Cardiac fibroblast (primary cell): ENCODE results near the gene HIVEP3.

Source experiments
- DNase-seq, 2 donors: peaks; one replicate each; pipeline versions ENCODE4 v3.0.0 to v3.0.0-alpha.2; 2010; ENCODE audit warnings: low read depth in 2 of 2
- H3K4me3 ChIP-seq, 2 donors: replicated peaks in 1 of 2; 1 replicate in 1 of 2; 2 replicates in 1 of 2; pipeline ENCODE4 v1.5.1; 2011; ENCODE audit warnings: low read depth in 2 of 2, low read length in 2 of 2, mild to moderate bottlenecking in 2 of 2, moderate library complexity in 1 of 2
- TF ChIP-seq, protein P1 (sequence below): IDR thresholded peaks from one replicate; pipeline ENCODE4 v1.5.1; 2011; ENCODE audit warnings: low read depth, mild to moderate bottlenecking, low read length, inconsistent platforms

Gene HIVEP3

DNA sequence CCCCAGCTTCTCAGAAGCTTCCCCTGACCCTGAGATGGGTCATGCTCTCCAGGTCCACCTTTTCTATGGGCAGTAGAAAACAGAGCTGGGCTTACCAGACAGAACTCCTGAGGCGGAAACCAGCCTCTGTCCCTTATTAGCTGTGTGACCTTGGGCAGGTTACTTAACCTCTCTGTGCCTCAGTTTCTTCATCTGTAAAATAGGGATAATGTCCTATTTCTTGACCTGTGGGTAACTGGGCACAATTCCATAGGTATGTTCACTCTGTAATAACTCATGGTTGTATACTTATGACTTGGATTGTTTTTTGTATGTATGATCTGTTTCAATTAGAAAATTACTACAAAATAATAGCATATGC is 377.1 kb downstream of the HIVEP3 start:
- no peak for DNase-seq
- H3K4me3 ChIP-seq: no peak overlapping the region
- TF ChIP-seq, protein P1, sequence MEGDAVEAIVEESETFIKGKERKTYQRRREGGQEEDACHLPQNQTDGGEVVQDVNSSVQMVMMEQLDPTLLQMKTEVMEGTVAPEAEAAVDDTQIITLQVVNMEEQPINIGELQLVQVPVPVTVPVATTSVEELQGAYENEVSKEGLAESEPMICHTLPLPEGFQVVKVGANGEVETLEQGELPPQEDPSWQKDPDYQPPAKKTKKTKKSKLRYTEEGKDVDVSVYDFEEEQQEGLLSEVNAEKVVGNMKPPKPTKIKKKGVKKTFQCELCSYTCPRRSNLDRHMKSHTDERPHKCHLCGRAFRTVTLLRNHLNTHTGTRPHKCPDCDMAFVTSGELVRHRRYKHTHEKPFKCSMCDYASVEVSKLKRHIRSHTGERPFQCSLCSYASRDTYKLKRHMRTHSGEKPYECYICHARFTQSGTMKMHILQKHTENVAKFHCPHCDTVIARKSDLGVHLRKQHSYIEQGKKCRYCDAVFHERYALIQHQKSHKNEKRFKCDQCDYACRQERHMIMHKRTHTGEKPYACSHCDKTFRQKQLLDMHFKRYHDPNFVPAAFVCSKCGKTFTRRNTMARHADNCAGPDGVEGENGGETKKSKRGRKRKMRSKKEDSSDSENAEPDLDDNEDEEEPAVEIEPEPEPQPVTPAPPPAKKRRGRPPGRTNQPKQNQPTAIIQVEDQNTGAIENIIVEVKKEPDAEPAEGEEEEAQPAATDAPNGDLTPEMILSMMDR: no peak

DNA sequence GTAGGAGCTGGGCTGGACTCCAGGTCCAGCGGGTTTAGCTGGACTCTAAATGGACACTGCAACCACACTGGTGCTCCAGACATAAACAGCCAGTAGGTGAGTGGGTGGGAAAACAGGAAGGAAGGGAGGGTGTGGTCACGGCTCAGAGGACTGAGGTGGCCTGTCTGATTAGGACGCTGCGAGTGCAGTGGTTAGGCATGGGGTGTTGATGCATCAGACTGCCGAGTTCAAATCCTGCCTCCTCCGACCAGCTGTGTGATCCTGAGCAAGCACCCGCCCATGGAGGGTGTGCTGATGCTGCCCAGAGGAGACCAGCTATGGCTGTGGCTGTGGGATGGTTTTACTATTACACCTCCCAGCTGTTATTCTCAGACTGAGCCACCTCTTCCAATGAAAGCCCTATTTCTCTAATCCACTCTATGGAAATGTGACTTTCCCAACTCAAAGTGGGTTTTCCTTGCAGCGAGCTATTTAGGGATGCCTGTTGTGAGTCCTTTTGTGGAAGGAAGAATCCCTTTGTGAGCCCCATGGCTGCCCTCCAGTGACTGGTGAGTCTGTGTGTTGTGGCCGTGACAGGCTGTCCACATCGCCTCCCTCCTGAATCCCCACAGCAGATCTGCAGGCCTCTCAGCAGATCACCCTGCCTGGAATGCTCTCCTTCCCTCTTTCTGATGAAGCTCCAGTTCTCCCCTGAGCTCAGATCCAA is 377.7 kb downstream of the HIVEP3 start:
- no peak overlapping the region for H3K4me3 ChIP-seq
- DNase-seq: peak; percentile 16 to 59
- TF ChIP-seq, protein P1: no peak

DNA sequence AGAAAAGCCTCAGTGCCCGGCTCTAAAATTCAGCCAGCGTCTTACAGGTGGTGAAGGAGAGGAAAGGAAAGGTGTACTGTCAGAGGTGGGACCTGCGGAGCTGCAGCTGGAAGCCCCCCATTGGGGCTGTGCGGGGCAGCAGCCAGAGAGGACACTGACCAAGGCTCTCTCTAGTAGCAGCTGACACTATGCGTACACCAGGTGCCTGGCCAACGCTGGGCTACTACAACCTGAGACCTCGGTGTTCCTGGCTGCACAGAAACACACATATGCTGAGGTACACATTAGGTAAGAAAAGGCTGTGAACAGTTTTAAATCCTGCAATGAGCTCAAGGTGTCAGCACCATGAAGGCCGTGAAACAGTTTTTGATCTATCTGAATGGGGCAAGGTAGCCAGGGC is 378.7 kb downstream of the HIVEP3 start:
- TF ChIP-seq, protein P1: no peak
- DNase-seq: no peak
- H3K4me3 ChIP-seq: no peak overlapping the region

DNA sequence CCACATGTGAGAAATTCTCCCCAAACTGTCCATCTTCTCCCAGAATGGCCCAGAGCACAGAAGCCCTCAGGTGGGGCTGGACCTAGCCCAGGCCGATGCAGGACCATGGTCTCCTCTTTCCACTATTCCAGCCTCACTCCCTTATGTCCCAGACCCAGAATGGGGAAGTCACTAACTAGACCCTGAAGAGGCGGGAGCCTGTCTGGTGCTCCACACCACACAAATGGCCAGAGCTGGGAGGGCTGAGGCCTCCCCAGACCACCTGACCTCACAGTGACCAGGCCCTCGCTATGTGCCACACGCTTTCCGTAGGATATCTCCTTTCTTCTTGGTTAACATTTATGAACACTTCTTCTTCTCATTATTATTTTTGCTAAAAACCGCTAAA is 379.3 kb downstream of the HIVEP3 start:
- DNase-seq: no peak
- TF ChIP-seq, protein P1: no peak
- H3K4me3 ChIP-seq: no peak overlapping the region

DNA sequence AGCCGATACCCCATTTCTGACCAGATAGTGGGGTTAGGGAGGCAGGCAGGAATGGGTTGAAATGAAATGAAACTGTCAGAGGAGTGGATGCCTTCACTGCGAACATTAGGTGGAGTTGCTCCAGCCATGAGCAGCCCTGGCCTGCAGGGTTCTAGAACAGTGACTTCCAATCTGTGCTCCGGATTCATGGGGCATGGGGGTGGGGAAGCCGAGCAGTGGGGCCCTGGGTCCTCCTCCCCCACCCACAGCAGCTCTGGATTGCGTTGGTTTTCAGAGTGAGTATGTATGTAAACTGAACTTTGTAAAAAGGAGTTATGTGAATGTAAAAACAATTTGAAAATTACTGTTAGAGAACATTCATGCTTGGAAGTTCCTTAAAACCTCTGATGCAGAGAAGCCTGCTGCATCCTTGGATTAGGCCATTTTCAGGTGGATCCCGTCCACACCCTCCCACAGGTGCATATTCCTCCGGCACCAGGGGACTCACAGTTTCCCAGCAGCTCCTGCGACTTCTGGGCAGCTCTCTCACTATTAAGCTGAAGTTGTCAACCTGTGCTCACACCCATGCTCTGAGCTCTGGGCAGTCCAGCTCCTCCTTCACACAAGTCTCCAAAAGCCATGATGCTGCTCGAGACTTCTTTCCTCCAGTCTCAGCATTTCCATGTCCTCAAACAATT is 379.8 kb downstream of the HIVEP3 start:
- TF ChIP-seq, protein P1: no peak
- H3K4me3 ChIP-seq: no peak overlapping the region
- DNase-seq: no peak

DNA sequence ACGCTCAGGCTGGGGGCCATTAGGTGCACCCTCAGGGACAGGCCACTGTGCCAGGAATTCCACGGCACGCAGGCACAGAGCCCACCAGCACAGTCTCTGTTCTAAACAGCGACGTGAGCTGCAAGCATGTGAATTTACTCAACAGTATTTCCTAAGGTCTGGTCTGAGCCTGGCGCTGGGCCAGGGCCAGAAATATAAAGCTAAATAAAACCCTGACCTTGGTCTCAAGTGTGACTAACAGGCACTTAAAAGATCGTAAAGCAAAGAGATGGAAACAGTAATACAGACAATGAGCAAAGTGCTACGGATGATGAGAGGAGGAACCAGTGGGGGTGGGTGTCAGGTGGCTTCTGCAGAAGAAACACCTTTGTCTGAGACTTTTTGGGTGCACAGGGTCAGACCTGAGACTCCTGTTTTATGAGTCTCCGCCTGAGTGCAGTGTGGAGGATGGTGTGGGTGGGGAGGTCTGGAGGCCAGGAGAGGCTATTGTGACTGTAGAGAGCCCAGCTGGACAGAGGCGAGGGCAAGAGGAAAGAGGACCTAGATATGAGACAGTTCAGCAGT is 380.9 kb downstream of the HIVEP3 start:
- peak; percentile 81 to 96 for DNase-seq
- H3K4me3 ChIP-seq: no peak overlapping the region
- TF ChIP-seq, protein P1: no peak
